C4-2B (cell line): Measurements from ENCODE around the gene PLEKHG1.

ENCODE experiments used
- H3K27ac ChIP-seq: fragments of 450-650 bp; 2 replicates; pipeline ENCODE4 v1.5.1; 2017
- ZFX ChIP-seq: fragments of 450-650 bp; IDR thresholded peaks from 2 replicates; pipeline ENCODE4 v1.6.1; 2017
- TF ChIP-seq, protein P1 (sequence below): fragments of 450-650 bp; conservative IDR thresholded peaks from 2 replicates; pipeline ENCODE4 v1.5.1; 2017; ENCODE audit warnings: mild to moderate bottlenecking

PLEKHG1 gene

DNA sequence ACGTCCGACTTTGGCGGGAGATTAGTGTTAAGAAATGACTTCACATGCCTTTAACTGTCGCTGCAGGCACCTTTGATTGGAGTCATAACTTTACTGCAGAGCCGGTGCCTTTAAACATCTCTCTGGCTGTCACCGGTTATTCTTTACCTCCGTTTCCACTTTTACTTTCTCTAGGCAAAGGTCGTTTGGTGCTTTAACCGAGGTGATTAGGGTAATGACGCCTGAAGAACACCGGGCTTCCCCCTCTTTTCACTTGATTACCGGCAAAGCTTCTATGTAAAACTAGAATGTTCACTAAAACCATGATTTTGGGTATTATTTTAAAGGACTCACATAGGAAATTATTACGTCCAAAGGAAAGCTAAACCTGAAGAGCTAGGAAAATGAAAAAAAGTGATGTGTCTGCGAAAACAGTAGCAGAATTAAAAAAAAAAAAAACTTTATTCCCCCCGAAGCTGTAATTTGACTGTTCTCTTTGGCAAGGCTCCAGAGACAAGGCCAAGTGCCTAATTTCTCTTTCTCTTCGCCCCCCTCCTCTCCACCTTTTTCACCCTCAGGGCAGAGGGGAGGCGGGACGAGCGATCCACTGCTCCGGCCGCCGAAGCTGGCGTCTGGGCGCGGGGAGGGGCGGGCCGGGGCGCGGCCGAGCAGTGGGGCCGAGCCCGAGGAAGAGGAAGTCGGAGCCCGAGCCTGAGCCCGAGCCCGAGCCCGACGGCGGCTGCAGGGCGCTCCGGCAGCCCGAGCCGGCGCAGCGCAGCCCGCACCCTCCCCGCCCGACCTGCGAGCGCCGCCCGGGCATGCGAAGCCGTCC lies at the start of gene PLEKHG1:
Gene PLEKHG1 (plus strand): TSS at position 687 of the 811 bp plus-strand sequence. CDS start 133,797 bp downstream, outside the sequence.
- TF ChIP-seq, protein P1, sequence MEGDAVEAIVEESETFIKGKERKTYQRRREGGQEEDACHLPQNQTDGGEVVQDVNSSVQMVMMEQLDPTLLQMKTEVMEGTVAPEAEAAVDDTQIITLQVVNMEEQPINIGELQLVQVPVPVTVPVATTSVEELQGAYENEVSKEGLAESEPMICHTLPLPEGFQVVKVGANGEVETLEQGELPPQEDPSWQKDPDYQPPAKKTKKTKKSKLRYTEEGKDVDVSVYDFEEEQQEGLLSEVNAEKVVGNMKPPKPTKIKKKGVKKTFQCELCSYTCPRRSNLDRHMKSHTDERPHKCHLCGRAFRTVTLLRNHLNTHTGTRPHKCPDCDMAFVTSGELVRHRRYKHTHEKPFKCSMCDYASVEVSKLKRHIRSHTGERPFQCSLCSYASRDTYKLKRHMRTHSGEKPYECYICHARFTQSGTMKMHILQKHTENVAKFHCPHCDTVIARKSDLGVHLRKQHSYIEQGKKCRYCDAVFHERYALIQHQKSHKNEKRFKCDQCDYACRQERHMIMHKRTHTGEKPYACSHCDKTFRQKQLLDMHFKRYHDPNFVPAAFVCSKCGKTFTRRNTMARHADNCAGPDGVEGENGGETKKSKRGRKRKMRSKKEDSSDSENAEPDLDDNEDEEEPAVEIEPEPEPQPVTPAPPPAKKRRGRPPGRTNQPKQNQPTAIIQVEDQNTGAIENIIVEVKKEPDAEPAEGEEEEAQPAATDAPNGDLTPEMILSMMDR = no peak
- no peak for TF ChIP-seq ZFX
- no peak within 1 kb of the TSS for H3K27ac ChIP-seq

- TF ChIP-seq, protein P1 = no peak
- no peak for TF ChIP-seq ZFX
- H3K27ac ChIP-seq = no peak overlapping the region
These were observed 49.4 kb upstream of the PLEKHG1 start for GRCh38 chr6:150550244-150550643.

- no peak overlapping the region for H3K27ac ChIP-seq
- TF ChIP-seq, protein P1 = no peak
- TF ChIP-seq ZFX = no peak
These were observed 42.6 kb upstream of the PLEKHG1 start for GRCh38 chr6:150557043-150557599.

GRCh38 chr6:150560004-150560883 lies 39.4 kb upstream of the PLEKHG1 start:
- TF ChIP-seq ZFX = no peak
- TF ChIP-seq, protein P1 = no peak
- H3K27ac ChIP-seq = no peak overlapping the region

DNA sequence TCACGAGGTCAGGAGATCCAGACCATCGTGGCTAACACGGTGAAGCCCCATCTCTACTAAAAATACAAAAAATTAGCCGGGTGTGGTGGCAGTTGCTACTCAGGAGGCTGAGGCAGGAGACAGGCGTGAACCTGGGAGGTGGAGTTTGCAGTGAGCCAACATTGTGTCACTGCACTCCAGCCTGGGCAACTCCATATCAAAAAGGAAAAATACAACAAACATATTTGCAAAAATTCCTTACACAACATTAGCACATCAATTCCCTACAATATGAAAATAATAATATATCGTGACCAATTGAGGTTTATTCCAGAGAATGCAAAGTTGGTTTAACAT lies 38.8 kb upstream of the PLEKHG1 start:
- TF ChIP-seq, protein P1 = no peak
- no peak for TF ChIP-seq ZFX
- no peak overlapping the region for H3K27ac ChIP-seq

DNA sequence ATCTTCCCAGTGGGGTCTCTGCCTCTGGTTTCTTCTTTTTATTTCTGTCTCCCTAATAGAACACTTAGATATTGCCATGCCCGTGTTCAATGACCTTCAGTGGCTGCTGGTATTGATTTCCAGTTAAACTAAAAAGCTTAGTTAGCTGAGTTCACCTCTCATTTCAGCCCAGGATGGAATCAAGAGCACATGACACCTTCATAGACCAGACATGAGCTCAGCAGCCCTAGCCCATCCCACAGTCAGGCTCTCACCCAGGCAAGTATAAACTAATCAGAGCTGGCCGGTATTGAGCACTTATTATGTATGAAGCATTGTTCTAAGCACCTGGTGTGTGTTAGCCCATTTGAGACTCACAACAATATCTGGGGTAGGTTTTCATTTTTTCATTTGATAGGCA lies 33.7 kb upstream of the PLEKHG1 start:
- no peak for TF ChIP-seq ZFX
- TF ChIP-seq, protein P1 = no peak

More for the DNA sequence above, 33.7 kb upstream of the PLEKHG1 start:
- H3K27ac ChIP-seq = no peak overlapping the region
